Measurements from ENCODE around the gene TAF15. TPM values are rescaled to one million over a fixed set of nuclear protein-coding genes. Genes with fewer than 3 reads are reported as not detected.

Gene TAF15
- polyA plus RNA-seq, 1 of the 3 experiments (the other 2 are of a cell fraction), result 78.0 TPM

DNA sequence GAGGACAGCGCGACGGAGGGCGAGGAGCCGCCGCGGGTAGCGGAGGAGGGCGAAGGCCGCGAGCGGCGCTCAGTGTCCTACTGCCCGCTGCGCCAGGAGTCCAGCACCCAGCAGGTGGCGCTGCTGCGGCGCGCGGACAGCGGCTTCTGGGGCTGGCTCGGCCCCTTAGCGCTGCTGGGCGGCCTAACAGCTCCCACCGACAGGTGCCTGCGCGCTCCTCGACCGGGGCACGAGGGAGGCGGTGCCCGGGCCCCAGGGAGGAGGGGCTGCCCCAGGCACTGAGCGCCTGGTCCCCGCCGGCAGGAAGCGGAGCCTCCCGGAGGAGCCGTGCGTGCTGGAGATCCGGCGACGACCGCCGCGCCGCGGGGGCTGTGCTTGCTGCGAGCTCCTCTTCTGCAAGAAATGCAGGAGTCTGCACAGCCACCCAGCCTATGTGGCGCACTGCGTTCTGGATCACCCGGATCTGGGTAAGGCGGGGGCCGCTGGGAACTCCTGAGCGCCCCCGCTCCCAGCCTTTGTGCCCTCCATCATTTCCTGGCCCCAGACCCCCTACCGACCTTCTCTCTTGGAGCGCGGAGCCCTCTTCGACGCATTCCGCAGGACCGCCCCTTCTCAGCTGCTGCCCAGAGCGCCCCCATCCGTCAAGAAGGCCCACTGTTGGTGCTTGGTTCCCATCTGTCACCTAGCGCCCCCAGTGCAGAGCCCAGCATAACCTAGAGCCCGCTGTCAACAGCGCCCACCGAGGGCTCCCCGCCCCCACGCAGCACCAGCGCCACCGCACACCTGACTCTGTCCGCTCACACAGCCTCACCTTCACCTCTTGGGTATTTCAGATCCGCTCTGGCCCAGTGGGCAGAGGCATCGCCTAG, 44.9 kb upstream of the TAF15 start (continued):
- no peak for TF ChIP-seq EZH2phosphoT487 (IDR thresholded peaks at IDR 0.05; ENCODE audit: borderline replicate concordance, low read depth)
- no peak for TF ChIP-seq GATA2 (CRISPR knock-in tag; IDR thresholded peaks at IDR 0.05)
- TF ChIP-seq, protein P1, sequence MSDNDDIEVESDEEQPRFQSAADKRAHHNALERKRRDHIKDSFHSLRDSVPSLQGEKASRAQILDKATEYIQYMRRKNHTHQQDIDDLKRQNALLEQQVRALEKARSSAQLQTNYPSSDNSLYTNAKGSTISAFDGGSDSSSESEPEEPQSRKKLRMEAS (IDR thresholded peaks at IDR 0.05; ENCODE audit: low read depth), result peak; percentile 74; the same call in 1 of the 2 replicates
- no peak for TF ChIP-seq FOSL2 (IDR thresholded peaks at IDR 0.05; ENCODE audit: borderline replicate concordance, low read depth)
- TF ChIP-seq, protein P2, sequence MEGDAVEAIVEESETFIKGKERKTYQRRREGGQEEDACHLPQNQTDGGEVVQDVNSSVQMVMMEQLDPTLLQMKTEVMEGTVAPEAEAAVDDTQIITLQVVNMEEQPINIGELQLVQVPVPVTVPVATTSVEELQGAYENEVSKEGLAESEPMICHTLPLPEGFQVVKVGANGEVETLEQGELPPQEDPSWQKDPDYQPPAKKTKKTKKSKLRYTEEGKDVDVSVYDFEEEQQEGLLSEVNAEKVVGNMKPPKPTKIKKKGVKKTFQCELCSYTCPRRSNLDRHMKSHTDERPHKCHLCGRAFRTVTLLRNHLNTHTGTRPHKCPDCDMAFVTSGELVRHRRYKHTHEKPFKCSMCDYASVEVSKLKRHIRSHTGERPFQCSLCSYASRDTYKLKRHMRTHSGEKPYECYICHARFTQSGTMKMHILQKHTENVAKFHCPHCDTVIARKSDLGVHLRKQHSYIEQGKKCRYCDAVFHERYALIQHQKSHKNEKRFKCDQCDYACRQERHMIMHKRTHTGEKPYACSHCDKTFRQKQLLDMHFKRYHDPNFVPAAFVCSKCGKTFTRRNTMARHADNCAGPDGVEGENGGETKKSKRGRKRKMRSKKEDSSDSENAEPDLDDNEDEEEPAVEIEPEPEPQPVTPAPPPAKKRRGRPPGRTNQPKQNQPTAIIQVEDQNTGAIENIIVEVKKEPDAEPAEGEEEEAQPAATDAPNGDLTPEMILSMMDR (IDR thresholded peaks at IDR 0.05), result peak; percentile 62
- TF ChIP-seq RAD21 (IDR thresholded peaks at IDR 0.05; ENCODE audit: low read length), result peak; percentile 86
- TF ChIP-seq NRF1 (IDR thresholded peaks at IDR 0.05; ENCODE audit: low read depth, low read length), result no peak
- TF ChIP-seq GABPA (IDR thresholded peaks at IDR 0.05; ENCODE audit: low read depth), result no peak
- TF ChIP-seq, protein P3, sequence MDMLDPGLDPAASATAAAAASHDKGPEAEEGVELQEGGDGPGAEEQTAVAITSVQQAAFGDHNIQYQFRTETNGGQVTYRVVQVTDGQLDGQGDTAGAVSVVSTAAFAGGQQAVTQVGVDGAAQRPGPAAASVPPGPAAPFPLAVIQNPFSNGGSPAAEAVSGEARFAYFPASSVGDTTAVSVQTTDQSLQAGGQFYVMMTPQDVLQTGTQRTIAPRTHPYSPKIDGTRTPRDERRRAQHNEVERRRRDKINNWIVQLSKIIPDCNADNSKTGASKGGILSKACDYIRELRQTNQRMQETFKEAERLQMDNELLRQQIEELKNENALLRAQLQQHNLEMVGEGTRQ (IDR thresholded peaks at IDR 0.05; ENCODE audit: borderline replicate concordance, low read depth, low read length), result no peak

DNA sequence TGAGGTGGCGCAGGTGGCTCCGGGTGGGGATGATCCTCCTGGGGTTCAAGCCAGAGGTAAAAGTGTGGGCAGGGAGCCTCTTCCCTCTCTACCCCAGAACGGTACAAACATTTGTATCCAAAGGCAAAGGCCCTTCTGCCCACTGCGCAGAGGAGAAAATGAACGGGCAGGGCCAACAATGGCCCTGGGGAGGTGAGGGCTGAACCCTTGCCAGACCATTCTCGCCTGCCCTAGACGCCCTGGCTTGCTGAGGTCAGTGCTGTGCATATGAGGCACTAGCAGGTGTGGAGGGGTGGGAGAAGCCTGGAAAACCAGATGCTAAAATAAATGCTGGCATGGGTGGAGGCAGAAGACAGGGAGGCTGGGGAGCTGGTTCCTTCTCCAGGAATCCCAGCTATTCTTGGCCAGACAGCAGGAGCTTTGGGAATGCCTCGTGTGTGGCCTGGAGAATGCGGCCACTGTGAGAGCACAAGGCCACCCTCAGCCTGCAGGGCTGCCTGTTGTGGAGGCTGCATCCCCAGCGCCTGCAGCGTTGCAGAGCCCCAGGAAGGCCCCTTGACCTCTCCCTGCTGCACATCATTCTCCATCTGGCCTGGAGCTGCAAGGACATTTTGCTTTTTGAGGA, 44.1 kb upstream of the TAF15 start:
- 84% methylated on average over 10 of the region's 11 CpGs for WGBS (ENCODE audit: low lambda C conversion rate)
- TF ChIP-seq RFX5 (IDR thresholded peaks at IDR 0.05; ENCODE audit: low read length), result no peak
- TF ChIP-seq TCF12 (IDR thresholded peaks at IDR 0.05), result no peak
- no peak for TF ChIP-seq TEAD4 (IDR thresholded peaks at IDR 0.05; ENCODE audit: borderline replicate concordance, insufficient read depth)
- no peak for TF ChIP-seq RAD21 (IDR thresholded peaks at IDR 0.05; ENCODE audit: low read length)
- DNase-seq, result peak; percentile 35
- H3K9me2 ChIP-seq, result no peaks in the 10 kb centered on the region
- H3K27ac ChIP-seq (ENCODE audit: low read depth in 2 of 2, low read length in 1 of 2), result peak overlapping the region in 1 of 2 experiments; percentile 19; a peak in 1 of 4 replicates
- H3F3A ChIP-seq (replicated peaks; ENCODE audit: insufficient read depth), result no peaks in the 10 kb centered on the region
- no peaks in the 10 kb centered on the region for H3K79me2 ChIP-seq (ENCODE audit: insufficient read depth)
- no peak overlapping the region for H3K4me3 ChIP-seq (ENCODE audit: low read depth in 2 of 2, low read length in 1 of 2)
- CTCF ChIA-PET, result interaction anchor here (0.8 to 31.2 kb wide), 20 partner anchors 12 to 186 kb away, joined by 3 to 809 read pairs (median 16); partner anchors contain the start of genes GAS2L2, MMP28, PEX12 and RASL10B
- no peaks in the 10 kb centered on the region for H3K36me3 ChIP-seq (replicated peaks in 1 of 2; ENCODE audit: control insufficient read depth in 1 of 2, insufficient read depth in 2 of 2, low read length in 1 of 2)
- H3K9ac ChIP-seq, result no peak overlapping the region
- no peak overlapping the region for H2AFZ ChIP-seq (ENCODE audit: low read depth)
- no peaks in the 10 kb centered on the region for H4K20me1 ChIP-seq (ENCODE audit: insufficient read depth)
- POLR2A ChIA-PET, result interaction anchor here (1.7 to 3.2 kb wide), 2 partner anchors 11 to 43 kb away, joined by 7 to 65 read pairs; partner anchors contain the start of gene TAF15
- no peaks in the 10 kb centered on the region for H3K27me3 ChIP-seq (ENCODE audit: insufficient read depth)
- no peak overlapping the region for H3K4me2 ChIP-seq
- peaks cover 0 to 15% of the 10 kb centered on the region in 2 experiments; a peak in 1 of 4 replicates for H3K4me1 ChIP-seq (ENCODE audit: control insufficient read depth in 1 of 2, insufficient read depth in 2 of 2, low read depth in 1 of 2, low read length in 1 of 2)
- no peaks in the 10 kb centered on the region for H3K9me3 ChIP-seq
